ENCODE measurements around the gene C7orf57. TPM values are rescaled to one million over a fixed set of nuclear protein-coding genes. Genes with fewer than 3 reads are reported as not detected.

The C7orf57 gene
- total and polyA plus RNA-seq, 2 experiments from 2014 or later, result 0.42 to 2.1 TPM

- peaks cover 3% of the 10 kb centered on the region for H3K9me2 ChIP-seq (ENCODE audit: insufficient read depth)
- TF ChIP-seq EZH2phosphoT487 (IDR thresholded peaks at IDR 0.05; ENCODE audit: unreplicated experiment) (no peak), ZNF114 (CRISPR knock-in tag; IDR thresholded peaks at IDR 0.05) (no peak), ZNF462 (CRISPR knock-in tag; IDR thresholded peaks at IDR 0.05) (no peak), EZH2 (IDR thresholded peaks at IDR 0.05; ENCODE audit: low read depth, unreplicated experiment) (no peak), POLR2AphosphoS5 (IDR thresholded peaks at IDR 0.05; ENCODE audit: low read depth) (no peak), ZNF331 (CRISPR knock-in tag; IDR thresholded peaks at IDR 0.05; ENCODE audit: low read depth) (no peak), CREB1 (CRISPR knock-in tag; IDR thresholded peaks at IDR 0.05; ENCODE audit: low read depth) (no peak), ETS1 (IDR thresholded peaks at IDR 0.05) (no peak), REST (IDR thresholded peaks at IDR 0.05; ENCODE audit: unreplicated experiment) (no peak)
- no peaks in the 10 kb centered on the region for H3F3A ChIP-seq (replicated peaks; ENCODE audit: low read depth)
- H3K27me3 Mint-ChIP-seq (ENCODE audit: insufficient read depth, low read depth, poor library complexity), result peaks cover 9% of the 10 kb centered on the region
- no peak overlapping the region for H3K4me3 ChIP-seq
- no peaks in the 10 kb centered on the region for H4K20me1 ChIP-seq (replicated peaks; ENCODE audit: insufficient read depth)
- ATAC-seq (no peak), DNase-seq (ENCODE audit: low spot score) (no peak)
- H3K27me3 ChIP-seq (ENCODE audit: insufficient read depth), result no peaks in the 10 kb centered on the region
- no peaks in the 10 kb centered on the region for H3K79me2 ChIP-seq (replicated peaks; ENCODE audit: insufficient read depth)
- peaks cover 28% of the 10 kb centered on the region for H3K4me1 Mint-ChIP-seq
- no peak overlapping the region for H3K27ac ChIP-seq (ENCODE audit: low read depth)
- no peaks in the 10 kb centered on the region for H3K36me3 ChIP-seq (ENCODE audit: insufficient read depth)
- no peaks in the 10 kb centered on the region for H3K9me3 Mint-ChIP-seq
- no peak overlapping the region for H3K4me3 Mint-ChIP-seq
- H3K27ac Mint-ChIP-seq, result no peak overlapping the region
- peaks cover 24% of the 10 kb centered on the region for H3K4me1 ChIP-seq (ENCODE audit: insufficient read depth)
- no peak overlapping the region for H3K4me2 ChIP-seq
- H3K36me3 Mint-ChIP-seq (ENCODE audit: low read depth), result no peaks in the 10 kb centered on the region
- H2AFZ ChIP-seq, result no peak overlapping the region
Observed at GRCh38 chr7:48045195-48045765, 9.9 kb downstream of the C7orf57 start.
